Caco-2 (cell line): ENCODE results near the gene HDHD3. TPM values are rescaled to one million over a fixed set of nuclear protein-coding genes. Genes with fewer than 3 reads are reported as not detected.

Experiments used
- BruUV-seq: library from RNA; stranded (reverse); fragments of 400-500 nt; replicated peaks from 2 replicates; lab custom pipeline; 2021; lab: Mats Ljungman, UMichigan
- CTCF ChIA-PET: fragments of 300-600 bp; sonication (Branson Sonifier 250); formaldehyde crosslinking; loops from one replicate; lab custom pipeline; 2022; ENCODE audit warnings: antibody characterized with exemption; lab: Charles Lee
- POLR2A ChIA-PET: fragments of 300-600 bp; sonication (Branson Sonifier 250); formaldehyde crosslinking; loops from one replicate; lab custom pipeline; 2022; ENCODE audit warnings: antibody characterized with exemption; lab: Charles Lee
- DNase-seq, 2 experiments: peaks; one replicate each; pipeline versions ENCODE4 v3.0.0 to v3.0.0-alpha.2; 2020 to 2022
- H3K27me3 ChIP-seq: replicated peaks from 2 replicates; pipeline ENCODE4 v1.6.0; 2011; ENCODE audit warnings: low read length; ENCODE audit not compliant: control insufficient read depth, insufficient read depth
- H3K36me3 ChIP-seq: 2 replicates; pipeline ENCODE4 v1.5.1; 2011; ENCODE audit warnings: low read length; ENCODE audit not compliant: control insufficient read depth, insufficient read depth
- H3K4me1 ChIP-seq: fragments of 250-450 bp; sonication (Bioruptor Pico); 2 replicates; pipeline ENCODE4 v1.5.1; 2020; ENCODE audit warnings: mild to moderate bottlenecking
- H3K4me3 ChIP-seq: 2 replicates; pipeline ENCODE4 v1.5.1; 2011; ENCODE audit warnings: low read depth, mild to moderate bottlenecking, control low read depth, low read length
- H3K9me3 ChIP-seq: fragments of 250-450 bp; sonication (Bioruptor Pico); 2 replicates; pipeline ENCODE4 v1.5.1; 2020; ENCODE audit warnings: mild to moderate bottlenecking, moderate library complexity
- H3K27ac Mint-ChIP-seq: one replicate; pipeline ENCODE4 v1.8.0; 2022; ENCODE audit warnings: mixed read lengths; ENCODE audit not compliant: unreplicated experiment
- H3K27me3 Mint-ChIP-seq: one replicate; pipeline ENCODE4 v1.8.0; 2022; ENCODE audit warnings: mixed read lengths; ENCODE audit not compliant: insufficient read depth, unreplicated experiment
- H3K36me3 Mint-ChIP-seq: one replicate; pipeline ENCODE4 v1.8.0; 2022; ENCODE audit warnings: mild to moderate bottlenecking, mixed read lengths; ENCODE audit not compliant: insufficient read depth, unreplicated experiment
- H3K4me1 Mint-ChIP-seq: one replicate; pipeline ENCODE4 v1.8.0; 2022; ENCODE audit warnings: low read depth, mixed read lengths; ENCODE audit not compliant: unreplicated experiment
- H3K4me3 Mint-ChIP-seq: one replicate; pipeline ENCODE4 v1.8.0; 2022; ENCODE audit warnings: mild to moderate bottlenecking, moderate library complexity, mixed read lengths; ENCODE audit not compliant: unreplicated experiment
- H3K9me3 Mint-ChIP-seq: one replicate; pipeline ENCODE4 v1.8.0; 2022; ENCODE audit warnings: mixed read lengths; ENCODE audit not compliant: unreplicated experiment
- CTCF ChIP-seq, 2 experiments: fragments of 200-600 bp in 1 of 2; IDR thresholded peaks; 1 replicate in 1 of 2; 2 replicates in 1 of 2; pipeline versions ENCODE4 v1.5.1 to v1.8.0; 2011 to 2022; ENCODE audit warnings: antibody characterized with exemption in 1 of 2, control low read depth in 1 of 2, inconsistent platforms in 1 of 2, low read depth in 1 of 2, low read length in 1 of 2, mild to moderate bottlenecking in 1 of 2, moderate library complexity in 1 of 2; ENCODE audit not compliant: insufficient read depth in 1 of 2, severe bottlenecking in 1 of 2, unreplicated experiment in 1 of 2
- intact Hi-C: fragments of 100-400 bp; cut with micrococcal nuclease; formaldehyde crosslinking; loops from one replicate; pipeline ENCODE4 v1.10.0; 2022; ENCODE audit not compliant: unreplicated experiment
- total RNA-seq: library from RNA; stranded (reverse); gene quantifications from 2 replicates; pipeline ENCODE4 v1.2.3, GENCODE V29; 2022

HDHD3 gene
- total RNA-seq, 1 experiment from 2014 or later: 64.9 TPM

GRCh38 chr9:113388833-113389232 is 12.0 kb upstream of the HDHD3 start:
- CTCF ChIA-PET: interaction anchor here (1.3 kb wide), 1 partner anchor 12 kb away, joined by 4 read pairs; the partner anchor contains the start of gene ALAD
- no TSS peak for BruUV-seq
- peak overlapping the region; percentile 77 for H3K27ac Mint-ChIP-seq

GRCh38 chr9:113387560-113388230 is 10.9 kb upstream of the HDHD3 start:
- no peaks in the 10 kb centered on the region for H3K27me3 Mint-ChIP-seq
- no TSS peak for BruUV-seq
- ChIA-PET CTCF (interaction anchor here (0.6 to 1.5 kb wide), 4 partner anchors 13 to 1201 kb away, joined by 3 to 5 read pairs (median 4); partner anchors contain the start of genes ALAD and SLC31A2), POLR2A (interaction anchor here (0.6 to 1.1 kb wide), 3 partner anchors 14 to 167 kb away, joined by 3 to 4 read pairs (median 3); partner anchors contain the start of genes ALAD, FKBP15 and SLC31A1)
- peaks cover 40% of the 10 kb centered on the region for H3K4me1 Mint-ChIP-seq
- peaks cover 54% of the 10 kb centered on the region for H3K36me3 Mint-ChIP-seq
- no peak overlapping the region for H3K4me3 ChIP-seq
- no peaks in the 10 kb centered on the region for H3K9me3 ChIP-seq
- DNase-seq: peak; percentile 68 to 78
- no peak for TF ChIP-seq CTCF (IDR thresholded peaks at IDR 0.05; ENCODE audit: insufficient read depth in 1 of 2, low read depth in 1 of 2, low read length in 1 of 2, severe bottlenecking in 1 of 2, unreplicated experiment in 1 of 2)
- intact Hi-C loops: loop anchor here (1.0 kb wide), 1 partner anchor 14 kb away; the partner anchor contains the start of gene ALAD
- H3K36me3 ChIP-seq: 0 out of 2 replicates have a peak, but pooled peaks cover 4% of the 10 kb centered on the region
- H3K4me3 Mint-ChIP-seq: peak overlapping the region; percentile 30
- no peaks in the 10 kb centered on the region for H3K27me3 ChIP-seq
- H3K9me3 Mint-ChIP-seq: peaks cover 11% of the 10 kb centered on the region
- H3K27ac Mint-ChIP-seq: peak overlapping the region; percentile 77
- peaks cover 41% of the 10 kb centered on the region for H3K4me1 ChIP-seq

More at GRCh38 chr9:113388833-113389232, 12.0 kb upstream of the HDHD3 start:
- POLR2A ChIA-PET: no interaction called here
- H3K9me3 ChIP-seq: no peaks in the 10 kb centered on the region
- H3K9me3 Mint-ChIP-seq: peaks cover 11% of the 10 kb centered on the region
- no peak overlapping the region for H3K4me3 Mint-ChIP-seq
- H3K27me3 Mint-ChIP-seq: no peaks in the 10 kb centered on the region
- H3K36me3 Mint-ChIP-seq: peaks cover 55% of the 10 kb centered on the region
- H3K36me3 ChIP-seq: 0 out of 2 replicates have a peak, but pooled peaks cover 4% of the 10 kb centered on the region
- no peaks in the 10 kb centered on the region for H3K27me3 ChIP-seq
- peaks cover 30% of the 10 kb centered on the region for H3K4me1 ChIP-seq
- H3K4me3 ChIP-seq: no peak overlapping the region
- no peak for TF ChIP-seq CTCF (IDR thresholded peaks at IDR 0.05; ENCODE audit: insufficient read depth in 1 of 2, low read depth in 1 of 2, low read length in 1 of 2, severe bottlenecking in 1 of 2, unreplicated experiment in 1 of 2)
- DNase-seq: no peak
- peaks cover 33% of the 10 kb centered on the region for H3K4me1 Mint-ChIP-seq
- intact Hi-C loops: no loop called here
